ENCODE data around the gene GRID1.

GRID1 gene

DNA sequence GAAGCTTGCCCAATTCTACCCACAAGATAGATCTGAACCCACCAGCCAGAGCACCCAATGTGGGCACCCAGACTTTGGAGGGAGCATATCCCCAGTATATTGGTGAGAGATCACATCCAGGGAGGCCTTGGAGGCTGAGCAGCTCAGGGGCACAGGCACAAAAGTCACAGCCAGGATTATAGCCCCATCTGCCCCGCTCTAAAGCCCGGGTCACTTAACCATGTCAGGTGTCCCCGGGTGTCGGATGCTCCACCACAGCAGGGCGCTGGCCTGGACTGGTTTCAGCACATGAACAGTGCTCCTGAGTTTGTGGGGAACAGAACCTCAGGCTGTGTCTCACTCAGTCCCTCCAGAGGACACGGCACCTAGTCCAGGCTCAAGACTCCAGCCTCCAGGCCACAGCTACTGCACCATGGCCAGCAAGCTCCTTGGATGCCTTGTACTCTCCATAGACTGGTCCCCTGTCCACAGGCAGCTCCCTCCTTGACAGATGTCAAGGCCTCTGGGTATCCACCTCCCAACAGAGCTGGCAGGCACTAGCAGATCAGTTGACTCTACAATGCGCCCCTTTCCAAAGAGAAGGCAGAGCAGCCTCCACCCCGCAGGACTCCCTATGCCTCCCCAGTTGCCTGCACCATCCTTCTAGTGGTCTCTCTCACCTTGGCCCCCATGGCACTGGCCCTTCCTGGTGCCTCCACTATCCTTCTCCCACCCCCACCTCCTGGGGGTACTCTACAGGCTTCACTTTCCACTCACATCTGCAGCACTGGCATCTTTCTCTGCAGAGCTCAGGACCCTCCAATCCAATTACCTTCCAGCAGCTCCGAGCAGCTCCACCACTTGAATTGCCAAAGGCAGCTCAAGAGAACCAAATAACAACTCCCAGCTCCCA lies 306.0 kb downstream of the GRID1 start:
- TF ChIP-seq, protein P1, sequence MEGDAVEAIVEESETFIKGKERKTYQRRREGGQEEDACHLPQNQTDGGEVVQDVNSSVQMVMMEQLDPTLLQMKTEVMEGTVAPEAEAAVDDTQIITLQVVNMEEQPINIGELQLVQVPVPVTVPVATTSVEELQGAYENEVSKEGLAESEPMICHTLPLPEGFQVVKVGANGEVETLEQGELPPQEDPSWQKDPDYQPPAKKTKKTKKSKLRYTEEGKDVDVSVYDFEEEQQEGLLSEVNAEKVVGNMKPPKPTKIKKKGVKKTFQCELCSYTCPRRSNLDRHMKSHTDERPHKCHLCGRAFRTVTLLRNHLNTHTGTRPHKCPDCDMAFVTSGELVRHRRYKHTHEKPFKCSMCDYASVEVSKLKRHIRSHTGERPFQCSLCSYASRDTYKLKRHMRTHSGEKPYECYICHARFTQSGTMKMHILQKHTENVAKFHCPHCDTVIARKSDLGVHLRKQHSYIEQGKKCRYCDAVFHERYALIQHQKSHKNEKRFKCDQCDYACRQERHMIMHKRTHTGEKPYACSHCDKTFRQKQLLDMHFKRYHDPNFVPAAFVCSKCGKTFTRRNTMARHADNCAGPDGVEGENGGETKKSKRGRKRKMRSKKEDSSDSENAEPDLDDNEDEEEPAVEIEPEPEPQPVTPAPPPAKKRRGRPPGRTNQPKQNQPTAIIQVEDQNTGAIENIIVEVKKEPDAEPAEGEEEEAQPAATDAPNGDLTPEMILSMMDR (IDR thresholded peaks at IDR 0.05; ENCODE audit: low read depth, low read length) = no peak
- no peak for DNase-seq (ENCODE audit: low read depth in 2 of 2)
- no peak overlapping the region for H3K4me3 ChIP-seq (replicated peaks in 1 of 2; ENCODE audit: low read depth in 2 of 2, low read length in 2 of 2)

DNA sequence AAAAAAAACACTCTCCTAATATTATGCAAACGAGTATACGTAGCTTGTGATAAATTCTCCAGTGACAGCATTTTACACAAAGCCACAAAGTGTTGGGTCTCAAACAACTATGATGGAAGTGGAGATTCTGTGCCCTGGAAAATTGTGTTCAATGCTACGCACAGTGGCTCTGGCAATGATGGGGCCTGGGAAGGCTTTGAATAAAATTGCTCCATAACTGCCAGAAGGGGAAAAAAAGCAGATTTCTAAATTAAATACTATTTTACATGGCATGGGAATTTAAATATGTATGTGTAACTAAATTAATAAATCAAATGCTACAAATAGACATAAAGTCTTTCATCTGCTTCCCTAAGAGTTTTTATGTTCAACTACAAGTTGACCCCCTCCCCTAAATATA lies 306.7 kb downstream of the GRID1 start:
- DNase-seq (ENCODE audit: low read depth in 2 of 2) = no peak
- no peak overlapping the region for H3K4me3 ChIP-seq (replicated peaks in 1 of 2; ENCODE audit: low read depth in 2 of 2, low read length in 2 of 2)
- TF ChIP-seq, protein P1 (IDR thresholded peaks at IDR 0.05; ENCODE audit: low read depth, low read length) = no peak

DNA sequence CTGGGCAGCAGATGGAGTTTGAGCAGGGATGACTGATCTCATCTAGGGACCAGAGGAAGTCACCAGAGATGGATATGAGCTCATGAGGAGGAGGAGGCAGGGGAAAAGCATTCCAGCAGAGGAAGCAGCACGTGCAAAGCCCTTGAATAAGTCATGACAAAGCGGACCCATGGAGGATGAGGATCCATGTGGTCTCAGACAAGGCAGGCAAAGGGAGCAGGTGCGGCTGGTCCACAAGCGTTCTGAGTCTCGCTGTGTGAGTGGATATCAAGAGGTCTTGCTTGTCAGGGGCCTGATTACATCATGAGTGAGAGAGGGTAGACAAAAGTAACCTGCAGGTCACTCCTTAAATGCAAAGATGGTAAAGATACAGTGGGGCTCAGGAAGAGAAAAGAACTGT lies 307.6 kb downstream of the GRID1 start:
- no peak for DNase-seq (ENCODE audit: low read depth in 2 of 2)
- TF ChIP-seq, protein P1 (IDR thresholded peaks at IDR 0.05; ENCODE audit: low read depth, low read length) = no peak

DNA sequence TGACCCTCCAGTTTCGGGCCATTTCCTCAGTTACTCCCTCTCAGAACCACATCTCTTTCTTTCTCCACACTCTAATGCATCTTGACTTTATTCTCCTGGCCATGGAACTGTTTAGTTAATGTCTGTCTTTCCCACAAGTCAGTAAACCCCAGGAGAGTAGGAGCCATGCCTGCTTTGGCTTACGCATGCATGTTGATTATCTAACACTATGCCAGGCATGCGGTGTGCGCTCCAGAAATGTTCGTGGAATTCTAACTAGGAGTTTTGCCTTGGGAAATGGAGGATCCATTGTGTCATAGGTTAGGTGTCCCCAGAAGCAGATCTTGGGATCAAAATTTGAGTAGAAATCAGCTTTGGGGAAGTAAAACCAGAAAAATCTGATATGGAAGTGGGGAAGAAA lies 308.9 kb downstream of the GRID1 start:
- TF ChIP-seq, protein P1 (IDR thresholded peaks at IDR 0.05; ENCODE audit: low read depth, low read length) = no peak
- no peak for DNase-seq (ENCODE audit: low read depth in 2 of 2)
- no peak overlapping the region for H3K4me3 ChIP-seq (replicated peaks in 1 of 2; ENCODE audit: low read depth in 2 of 2, low read length in 2 of 2)

More for the DNA sequence above, 307.6 kb downstream of the GRID1 start:
- no peak overlapping the region for H3K4me3 ChIP-seq (replicated peaks in 1 of 2; ENCODE audit: low read depth in 2 of 2, low read length in 2 of 2)

DNA sequence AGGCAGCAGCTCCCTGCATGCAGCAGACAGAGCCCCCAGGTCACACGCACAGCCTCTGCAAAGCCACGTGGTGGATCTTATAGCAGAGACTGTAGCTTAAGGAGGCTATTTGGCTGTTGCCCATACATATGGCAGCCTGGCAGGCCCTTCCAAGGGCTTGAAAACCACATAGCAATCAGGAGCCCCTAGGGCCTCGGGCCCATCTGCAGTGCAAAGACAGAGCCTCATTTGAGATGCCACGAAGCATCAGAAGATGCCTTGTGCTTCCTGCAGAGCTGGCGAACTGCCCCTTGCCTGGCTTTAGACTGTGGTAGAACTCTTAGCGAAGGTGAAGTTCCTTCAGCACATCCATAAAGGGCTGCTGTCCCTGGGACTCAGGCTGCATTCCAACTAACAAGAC lies 309.9 kb downstream of the GRID1 start:
- TF ChIP-seq, protein P1 (IDR thresholded peaks at IDR 0.05; ENCODE audit: low read depth, low read length) = no peak
- H3K4me3 ChIP-seq (replicated peaks in 1 of 2; ENCODE audit: low read depth in 2 of 2, low read length in 2 of 2) = no peak overlapping the region
- no peak for DNase-seq (ENCODE audit: low read depth in 2 of 2)

DNA sequence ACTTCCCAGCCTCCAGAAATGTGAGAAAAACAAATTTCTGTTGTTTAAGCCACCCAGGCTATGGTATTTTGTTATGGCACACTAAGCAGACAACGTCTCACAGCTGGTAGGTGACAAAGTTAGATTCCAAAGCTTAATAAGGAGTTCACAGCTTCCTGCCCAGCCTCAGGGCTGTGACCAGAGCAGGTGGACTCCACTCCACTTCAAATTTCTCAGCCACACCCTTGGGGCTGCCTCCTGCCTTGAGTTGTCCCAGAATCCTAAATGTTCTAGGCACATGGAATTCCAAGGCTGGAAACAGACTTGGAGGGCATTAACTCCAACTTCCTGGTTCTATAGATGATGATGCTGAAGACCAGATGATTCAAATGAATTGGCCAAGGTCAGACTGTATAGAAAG lies 310.7 kb downstream of the GRID1 start:
- no peak for DNase-seq (ENCODE audit: low read depth in 2 of 2)
- no peak overlapping the region for H3K4me3 ChIP-seq (replicated peaks in 1 of 2; ENCODE audit: low read depth in 2 of 2, low read length in 2 of 2)
- TF ChIP-seq, protein P1 (IDR thresholded peaks at IDR 0.05; ENCODE audit: low read depth, low read length) = no peak
